Glomerular endothelial cell (primary cell): Measurements from ENCODE around the gene SMAD9. TPM values are rescaled to one million over a fixed set of nuclear protein-coding genes. Genes with fewer than 3 reads are reported as not detected.
"Not testable (repeated sequence)": the region's sequence is repeated elsewhere in the genome, so short reads cannot be mapped to it uniquely, and the experiment has no call there.

Experiments used
- DNase-seq: peaks from one replicate; pipeline ENCODE4 v3.0.0-alpha.2; 2011; ENCODE audit warnings: low read depth, low spot score; ENCODE audit errors: extremely low read depth
- total RNA-seq: library from RNA; depleted of rRNA; stranded (reverse); fragments of >200 nt; gene quantifications from 2 replicates; pipeline ENCODE4 v1.2.3, GENCODE V29; 2015

Gene SMAD9
- total RNA-seq, 1 donor from 2014 or later = 2.3 TPM

- DNase-seq = no peak
These were observed 7.1 kb downstream of the SMAD9 start for GRCh38 chr13:36912973-36913372.

GRCh38 chr13:36912369-36912768, 7.7 kb downstream of the SMAD9 start:
- no peak for DNase-seq

GRCh38 chr13:36910545-36910944, 9.5 kb downstream of the SMAD9 start:
- DNase-seq = no peak

GRCh38 chr13:36907821-36908220, 12.2 kb downstream of the SMAD9 start:
- no peak for DNase-seq

GRCh38 chr13:36907266-36907665, 12.8 kb downstream of the SMAD9 start:
- no peak for DNase-seq

- DNase-seq = no peak
These were observed 14.1 kb downstream of the SMAD9 start for GRCh38 chr13:36905944-36906343.

GRCh38 chr13:36903925-36904595, 16.0 kb downstream of the SMAD9 start:
- no peak for DNase-seq

- no peak for DNase-seq
These were observed 22.9 kb downstream of the SMAD9 start for GRCh38 chr13:36897054-36897616.

- no peak for DNase-seq
These were observed 28.3 kb downstream of the SMAD9 start for GRCh38 chr13:36891752-36892151.

- DNase-seq = no peak
These were observed 31.4 kb downstream of the SMAD9 start for GRCh38 chr13:36888645-36889044.

GRCh38 chr13:36887758-36888521, 32.1 kb downstream of the SMAD9 start:
- no peak for DNase-seq

- DNase-seq = no peak
These were observed 34.1 kb downstream of the SMAD9 start for GRCh38 chr13:36885901-36886300.

- DNase-seq = no peak
These were observed 35.8 kb downstream of the SMAD9 start for GRCh38 chr13:36884235-36884634.

GRCh38 chr13:36883824-36884223, 36.2 kb downstream of the SMAD9 start:
- DNase-seq = no peak

GRCh38 chr13:36883392-36883791, 36.6 kb downstream of the SMAD9 start:
- not testable (repeated sequence) for DNase-seq

- DNase-seq = no peak
These were observed 37.1 kb downstream of the SMAD9 start for GRCh38 chr13:36882829-36883390.

- no peak for DNase-seq
These were observed 39.1 kb downstream of the SMAD9 start for GRCh38 chr13:36880961-36881360.

- no peak for DNase-seq
These were observed 40.7 kb downstream of the SMAD9 start for GRCh38 chr13:36879218-36879938.

- DNase-seq = no peak
These were observed 44.1 kb downstream of the SMAD9 start for GRCh38 chr13:36875961-36876360.

GRCh38 chr13:36875431-36875830, 44.6 kb downstream of the SMAD9 start:
- DNase-seq = no peak

GRCh38 chr13:36872621-36873020, 47.4 kb downstream of the SMAD9 start:
- no peak for DNase-seq
